Activated CD4-positive, CD25-positive, alpha-beta regulatory T cell treated with anti-CD3 and anti-CD28 coated beads, Interleukin-2, amount 50 U/mL, for 16 hours (primary cell): ENCODE measurements around the gene BLTP2.

Source experiments
- DNase-seq: peaks from one replicate; pipeline ENCODE4 v3.0.0-alpha.2; 2020; ENCODE audit warnings: low read depth, low spot score

Gene BLTP2

GRCh38 chr17:28598799-28599310 is 46.1 kb downstream of the BLTP2 start, which contains the start of gene SPAG5:
Gene SPAG5, minus strand, starts transcription at chr17:28599025. Its CDS starts 79 bp downstream, at chr17:28598946.
- peak; percentile 87 for DNase-seq

GRCh38 chr17:28598389-28598788 is 46.6 kb downstream of the BLTP2 start:
- no peak for DNase-seq

- DNase-seq, result no peak
These were observed 47.2 kb downstream of the BLTP2 start for GRCh38 chr17:28597606-28598383.
